GM23248 (cell line): ENCODE measurements around the gene ASAP2.

Experiments used
- EZH2 ChIP-seq: fragments of 200-600 bp; sonication (generic); IDR thresholded peaks from 2 replicates; pipeline ENCODE4 v1.6.1; 2018; ENCODE audit warnings: antibody characterized with exemption, mild to moderate bottlenecking; ENCODE audit not compliant: insufficient read depth, poor library complexity, severe bottlenecking
- EZH2phosphoT487 ChIP-seq: fragments of 200-600 bp; sonication (generic); IDR thresholded peaks from 2 replicates; pipeline ENCODE4 v1.6.1; 2018; ENCODE audit warnings: antibody characterized with exemption, moderate library complexity, mild to moderate bottlenecking, low read depth; ENCODE audit not compliant: insufficient read depth

GRCh38 chr2:9306911-9307310 lies 100.3 kb downstream of the ASAP2 start:
- TF ChIP-seq EZH2, result no peak
- no peak for TF ChIP-seq EZH2phosphoT487
